Astrocyte of the cerebellum (primary cell): ENCODE measurements around the gene ETV3L.
A peak's percentile ranks its signal among the peaks of the same experiment; 100 is the strongest.

Experiments used
- DNase-seq: peaks from one replicate; pipeline ENCODE4 v3.0.0-alpha.2; 2011; ENCODE audit warnings: low read depth
- H3K4me3 ChIP-seq: 2 replicates; pipeline ENCODE4 v1.5.1; 2011; ENCODE audit warnings: mild to moderate bottlenecking, low read depth, low read length, moderate library complexity
- in situ Hi-C: cut with HindIII; loops from 2 replicates; pipeline ENCODE4 v1.10.0; 2017; ENCODE audit warnings: low sequenced_read_pairs
- TF ChIP-seq, protein P1 (sequence below): IDR thresholded peaks from 2 replicates; pipeline ENCODE4 v1.5.1; 2012; ENCODE audit warnings: low read length, low read depth, moderate library complexity, mild to moderate bottlenecking; ENCODE audit errors: missing control alignments

Gene ETV3L

DNA sequence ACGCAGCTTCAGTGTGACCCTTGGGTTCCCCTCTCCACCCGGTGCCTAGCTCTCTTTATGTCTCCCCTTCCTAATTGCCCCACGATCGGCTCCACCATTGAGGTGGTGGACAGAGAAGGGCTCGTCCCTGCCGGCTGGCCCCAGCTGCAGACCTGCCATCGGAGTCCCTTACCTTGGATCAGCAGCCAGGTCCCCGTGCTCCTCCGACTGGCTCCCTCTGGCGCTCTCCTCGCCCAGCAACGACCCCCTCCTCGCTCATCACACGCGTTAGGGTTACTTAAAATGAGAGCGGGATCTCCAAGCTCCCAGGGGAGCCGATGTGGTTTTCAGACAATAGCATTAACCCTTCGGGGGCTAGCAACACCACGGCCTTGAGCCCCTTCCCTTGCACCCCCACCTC, 8.1 kb upstream of the ETV3L start:
- TF ChIP-seq, protein P1, sequence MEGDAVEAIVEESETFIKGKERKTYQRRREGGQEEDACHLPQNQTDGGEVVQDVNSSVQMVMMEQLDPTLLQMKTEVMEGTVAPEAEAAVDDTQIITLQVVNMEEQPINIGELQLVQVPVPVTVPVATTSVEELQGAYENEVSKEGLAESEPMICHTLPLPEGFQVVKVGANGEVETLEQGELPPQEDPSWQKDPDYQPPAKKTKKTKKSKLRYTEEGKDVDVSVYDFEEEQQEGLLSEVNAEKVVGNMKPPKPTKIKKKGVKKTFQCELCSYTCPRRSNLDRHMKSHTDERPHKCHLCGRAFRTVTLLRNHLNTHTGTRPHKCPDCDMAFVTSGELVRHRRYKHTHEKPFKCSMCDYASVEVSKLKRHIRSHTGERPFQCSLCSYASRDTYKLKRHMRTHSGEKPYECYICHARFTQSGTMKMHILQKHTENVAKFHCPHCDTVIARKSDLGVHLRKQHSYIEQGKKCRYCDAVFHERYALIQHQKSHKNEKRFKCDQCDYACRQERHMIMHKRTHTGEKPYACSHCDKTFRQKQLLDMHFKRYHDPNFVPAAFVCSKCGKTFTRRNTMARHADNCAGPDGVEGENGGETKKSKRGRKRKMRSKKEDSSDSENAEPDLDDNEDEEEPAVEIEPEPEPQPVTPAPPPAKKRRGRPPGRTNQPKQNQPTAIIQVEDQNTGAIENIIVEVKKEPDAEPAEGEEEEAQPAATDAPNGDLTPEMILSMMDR, result no peak
- in situ Hi-C loops, result no loop called here
- no peak overlapping the region for H3K4me3 ChIP-seq
- DNase-seq, result no peak

GRCh38 chr1:157106813-157107189, 7.2 kb upstream of the ETV3L start:
- no peak for DNase-seq
- in situ Hi-C loops, result no loop called here
- TF ChIP-seq, protein P1, result no peak
- no peak overlapping the region for H3K4me3 ChIP-seq

DNA sequence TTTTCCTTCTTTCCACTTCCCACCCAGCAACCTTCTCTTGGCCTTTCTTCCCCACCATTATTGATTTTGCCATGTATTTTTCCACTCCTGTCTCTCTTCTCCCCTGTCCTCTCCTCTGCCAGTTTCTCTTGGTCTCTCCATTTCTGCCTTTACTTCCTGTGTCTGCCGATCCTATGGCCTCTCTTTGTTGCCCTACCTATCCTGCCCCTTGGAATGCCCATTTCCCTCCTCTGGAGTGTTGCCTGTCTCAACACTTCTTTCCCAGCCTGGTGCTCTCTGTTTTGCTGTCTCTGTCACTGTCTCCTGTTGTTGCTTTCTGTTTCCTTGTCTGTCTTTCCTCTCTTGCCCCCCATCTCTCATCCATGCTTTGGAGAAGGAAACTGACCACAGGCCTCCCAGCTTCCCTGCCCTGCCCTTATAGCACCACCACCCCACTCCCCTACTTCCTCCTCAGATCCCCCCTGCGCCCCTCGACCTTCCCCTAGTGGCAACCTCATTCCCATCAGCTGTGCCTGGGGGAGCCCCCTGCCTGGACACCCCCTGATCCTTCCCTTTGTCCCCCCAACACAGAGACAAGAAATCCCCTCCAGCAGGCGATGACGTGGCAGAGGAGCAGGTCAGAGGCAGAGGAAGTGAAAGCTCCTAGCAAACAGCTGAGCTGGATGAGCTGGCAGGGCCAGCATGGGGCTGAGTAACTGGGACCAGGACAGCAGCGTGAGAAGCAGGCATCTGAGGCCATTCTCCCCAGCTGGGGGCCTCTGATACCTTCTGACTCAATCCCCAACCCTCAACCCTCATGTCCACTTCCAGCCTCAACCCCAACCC, 6.6 kb upstream of the ETV3L start:
- DNase-seq, result peak; percentile 33
- H3K4me3 ChIP-seq, result no peak overlapping the region
- in situ Hi-C loops, result no loop called here
- TF ChIP-seq, protein P1, result no peak

DNA sequence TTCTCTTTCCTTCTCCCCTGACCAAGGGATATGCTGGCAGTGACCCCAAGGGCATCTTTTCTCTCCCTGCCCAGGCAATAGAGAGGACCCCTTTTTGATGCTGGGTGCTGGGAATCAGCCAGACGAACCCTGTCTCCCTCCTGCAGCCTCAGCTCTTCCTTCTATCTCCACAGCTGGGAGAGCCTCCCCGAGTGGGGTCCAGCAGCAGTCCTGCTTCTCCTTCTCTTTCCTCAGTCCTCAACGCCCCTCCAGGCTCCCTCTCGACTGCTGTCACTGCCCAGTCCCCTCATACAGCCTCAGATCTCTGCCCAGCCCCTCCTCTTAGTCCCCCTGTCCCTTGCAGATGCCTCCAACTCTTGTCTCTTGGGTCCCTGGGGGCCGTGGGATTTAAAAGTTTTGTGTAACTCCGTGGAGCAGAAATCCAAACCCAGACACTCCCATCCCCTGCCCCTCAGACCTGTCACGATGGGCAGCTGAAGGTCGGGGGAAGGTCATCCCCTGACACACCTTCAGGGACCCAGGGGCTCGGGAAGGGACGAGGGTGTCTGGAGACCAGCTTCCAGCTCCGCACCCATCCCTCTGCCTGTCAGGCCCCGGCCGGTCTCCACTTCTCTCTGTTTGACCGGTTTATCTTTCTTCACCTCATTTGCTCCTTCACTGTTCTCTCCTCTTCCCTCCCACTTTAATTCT, 5.8 kb upstream of the ETV3L start:
- no peak overlapping the region for H3K4me3 ChIP-seq
- DNase-seq, result no peak
- in situ Hi-C loops, result no loop called here
- TF ChIP-seq, protein P1, result no peak

DNA sequence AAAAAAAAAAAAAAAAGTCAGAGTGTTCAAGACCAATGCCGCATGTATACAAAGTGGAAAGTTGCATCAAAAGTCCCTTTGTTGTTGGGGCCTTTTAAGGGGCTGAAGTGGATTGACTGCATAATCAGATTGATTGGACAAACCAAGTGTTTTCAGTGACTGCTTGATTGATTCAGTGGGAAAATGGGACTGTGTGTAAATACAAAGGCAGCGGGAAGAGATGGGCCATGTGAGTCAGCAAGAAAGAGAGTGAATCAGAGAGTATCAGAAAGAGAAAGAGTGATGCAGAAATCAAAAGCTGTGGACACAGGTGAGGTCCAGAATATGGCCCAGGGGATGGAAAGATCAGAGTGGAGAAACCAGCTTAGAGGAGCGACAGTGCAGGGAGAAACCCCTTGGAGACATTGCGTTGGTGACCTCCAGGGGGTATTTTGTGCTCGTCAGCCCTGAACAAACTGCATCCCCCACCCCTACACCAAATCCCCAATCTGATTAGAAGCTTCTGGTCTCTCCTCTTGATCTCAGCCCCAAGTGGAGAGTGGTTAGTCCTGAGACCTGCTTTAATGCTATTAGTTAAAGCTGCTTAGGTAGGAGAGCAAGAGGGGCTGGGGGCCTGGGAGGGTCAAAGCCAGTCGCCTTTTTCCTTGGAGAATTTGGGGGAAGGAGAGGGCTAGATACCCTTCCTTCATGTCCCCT, 5.1 kb upstream of the ETV3L start:
- DNase-seq, result no peak
- H3K4me3 ChIP-seq, result no peak overlapping the region
- TF ChIP-seq, protein P1, result no peak
- in situ Hi-C loops, result no loop called here

DNA sequence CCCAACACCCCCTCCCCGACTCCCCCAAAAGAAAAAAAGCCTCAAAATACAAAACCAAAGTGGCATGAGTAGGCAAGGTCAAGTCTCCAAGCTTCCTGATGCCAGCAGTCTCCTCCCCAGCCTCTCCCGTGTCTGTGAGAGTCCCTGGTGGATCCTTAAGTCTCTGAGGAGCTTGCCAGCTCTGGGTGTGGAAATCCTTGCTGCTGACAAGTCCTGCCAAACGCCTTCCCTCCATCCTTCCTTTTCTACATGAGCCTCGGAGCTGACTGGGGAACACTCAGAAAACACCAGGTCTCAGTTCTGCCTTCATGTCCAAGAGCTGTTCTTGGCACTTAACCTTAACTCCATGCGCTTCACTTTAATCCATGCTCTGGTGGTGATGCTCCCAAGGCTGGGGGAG, 3.7 kb upstream of the ETV3L start:
- TF ChIP-seq, protein P1, result no peak
- DNase-seq, result no peak
- in situ Hi-C loops, result no loop called here

More for the DNA sequence above, 3.7 kb upstream of the ETV3L start:
- no peak overlapping the region for H3K4me3 ChIP-seq
